GM18520 (cell line): ENCODE results near the gene ITSN1.

Experiments used
- ATAC-seq: cut with Tn5 transposase; IDR thresholded peaks from one replicate; pipeline ENCODE4 v1.9.1; 2021; ENCODE audit not compliant: unreplicated experiment

Gene ITSN1

GRCh38 chr21:33945652-33946270 is 303.5 kb downstream of the ITSN1 start:
- ATAC-seq, result no peak

GRCh38 chr21:33947451-33948095 is 305.3 kb downstream of the ITSN1 start:
- peak; percentile 42 for ATAC-seq

GRCh38 chr21:33948096-33948950 is 306.0 kb downstream of the ITSN1 start:
- peak; percentile 22 for ATAC-seq

- ATAC-seq, result no peak
These were observed 306.7 kb downstream of the ITSN1 start for GRCh38 chr21:33948951-33949444.
